ENCODE results near the gene ZNF609. TPM values are rescaled to one million over a fixed set of nuclear protein-coding genes. Genes with fewer than 3 reads are reported as not detected.

ZNF609 gene
- total and polyA plus RNA-seq, 2 experiments from 2014 or later: 12.5 to 23.0 TPM

GRCh38 chr15:64502551-64502950 lies 42.2 kb downstream of the ZNF609 start:
- H3K4me1 ChIP-seq (ENCODE audit: insufficient read depth): peaks cover 12% of the 10 kb centered on the region

DNA sequence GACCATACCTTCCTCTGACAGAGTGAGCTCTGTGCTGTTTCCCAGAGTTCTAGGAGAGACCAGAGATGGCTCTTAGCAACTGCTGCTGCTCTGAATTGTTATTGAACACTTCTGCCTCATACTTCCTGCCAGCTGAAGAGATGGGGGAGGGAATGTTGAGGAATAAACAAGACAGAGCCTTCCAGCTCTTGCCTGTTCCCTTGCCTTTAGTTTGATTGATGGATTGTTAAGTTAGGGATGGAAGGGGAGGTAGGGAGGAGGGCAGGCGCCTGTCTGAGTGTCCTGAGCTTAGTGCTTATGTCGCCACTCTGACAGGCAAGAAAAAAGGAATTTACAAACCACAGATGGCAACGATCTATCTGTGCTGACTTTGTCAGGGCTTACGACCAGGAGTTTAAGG lies 42.8 kb downstream of the ZNF609 start:
- H4K20me1 ChIP-seq (ENCODE audit: insufficient read depth, poor library complexity, severe bottlenecking): peaks cover 6% of the 10 kb centered on the region
- no peaks in the 10 kb centered on the region for H3K27me3 ChIP-seq
- H3K36me3 ChIP-seq (replicated peaks; ENCODE audit: insufficient read depth, low read depth): no peaks in the 10 kb centered on the region
- no peak for DNase-seq (ENCODE audit: low spot score)
- no peak for TF ChIP-seq EZH2 (IDR thresholded peaks at IDR 0.05; ENCODE audit: borderline replicate concordance)
- TF ChIP-seq EZH2phosphoT487 (IDR thresholded peaks at IDR 0.05; ENCODE audit: low read depth, severe bottlenecking, unreplicated experiment): no peak
- TF ChIP-seq, protein P1, sequence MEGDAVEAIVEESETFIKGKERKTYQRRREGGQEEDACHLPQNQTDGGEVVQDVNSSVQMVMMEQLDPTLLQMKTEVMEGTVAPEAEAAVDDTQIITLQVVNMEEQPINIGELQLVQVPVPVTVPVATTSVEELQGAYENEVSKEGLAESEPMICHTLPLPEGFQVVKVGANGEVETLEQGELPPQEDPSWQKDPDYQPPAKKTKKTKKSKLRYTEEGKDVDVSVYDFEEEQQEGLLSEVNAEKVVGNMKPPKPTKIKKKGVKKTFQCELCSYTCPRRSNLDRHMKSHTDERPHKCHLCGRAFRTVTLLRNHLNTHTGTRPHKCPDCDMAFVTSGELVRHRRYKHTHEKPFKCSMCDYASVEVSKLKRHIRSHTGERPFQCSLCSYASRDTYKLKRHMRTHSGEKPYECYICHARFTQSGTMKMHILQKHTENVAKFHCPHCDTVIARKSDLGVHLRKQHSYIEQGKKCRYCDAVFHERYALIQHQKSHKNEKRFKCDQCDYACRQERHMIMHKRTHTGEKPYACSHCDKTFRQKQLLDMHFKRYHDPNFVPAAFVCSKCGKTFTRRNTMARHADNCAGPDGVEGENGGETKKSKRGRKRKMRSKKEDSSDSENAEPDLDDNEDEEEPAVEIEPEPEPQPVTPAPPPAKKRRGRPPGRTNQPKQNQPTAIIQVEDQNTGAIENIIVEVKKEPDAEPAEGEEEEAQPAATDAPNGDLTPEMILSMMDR (IDR thresholded peaks at IDR 0.05; ENCODE audit: poor library complexity): no peak
- H3K9me2 ChIP-seq (replicated peaks; ENCODE audit: insufficient read depth): no peaks in the 10 kb centered on the region
- H3K4me3 ChIP-seq: no peak overlapping the region
- H3K4me1 ChIP-seq (ENCODE audit: insufficient read depth): peaks cover 18% of the 10 kb centered on the region
- WGBS (ENCODE audit: low lambda C conversion rate, missing lambda C conversion rate): 39% methylated on average over 4 of the region's 4 CpGs
- peak overlapping the region; percentile 40 for H3K27ac ChIP-seq
- no peaks in the 10 kb centered on the region for H3K9me3 ChIP-seq (ENCODE audit: low read depth)
- H3K79me2 ChIP-seq: peaks cover 77% of the 10 kb centered on the region
- no peak overlapping the region for H2AFZ ChIP-seq
- peak overlapping the region; percentile 13 for H3K4me2 ChIP-seq

More at GRCh38 chr15:64502551-64502950, 42.2 kb downstream of the ZNF609 start:
- no peaks in the 10 kb centered on the region for H3K9me3 ChIP-seq (ENCODE audit: low read depth)
- no peak for DNase-seq (ENCODE audit: low spot score)
- no peak overlapping the region for H2AFZ ChIP-seq
- no peak overlapping the region for H3K4me2 ChIP-seq
- H3K79me2 ChIP-seq: peaks cover 79% of the 10 kb centered on the region
- H3K9me2 ChIP-seq (replicated peaks; ENCODE audit: insufficient read depth): no peaks in the 10 kb centered on the region
- no peak for TF ChIP-seq EZH2 (IDR thresholded peaks at IDR 0.05; ENCODE audit: borderline replicate concordance)
- no peak overlapping the region for H3K4me3 ChIP-seq
- WGBS (ENCODE audit: low lambda C conversion rate, missing lambda C conversion rate): 87% methylated on average over 3 of the region's 3 CpGs
- peaks cover 6% of the 10 kb centered on the region for H4K20me1 ChIP-seq (ENCODE audit: insufficient read depth, poor library complexity, severe bottlenecking)
- no peaks in the 10 kb centered on the region for H3K36me3 ChIP-seq (replicated peaks; ENCODE audit: insufficient read depth, low read depth)
- H3K27me3 ChIP-seq: no peaks in the 10 kb centered on the region
- H3K27ac ChIP-seq: peak overlapping the region; percentile 40

DNA sequence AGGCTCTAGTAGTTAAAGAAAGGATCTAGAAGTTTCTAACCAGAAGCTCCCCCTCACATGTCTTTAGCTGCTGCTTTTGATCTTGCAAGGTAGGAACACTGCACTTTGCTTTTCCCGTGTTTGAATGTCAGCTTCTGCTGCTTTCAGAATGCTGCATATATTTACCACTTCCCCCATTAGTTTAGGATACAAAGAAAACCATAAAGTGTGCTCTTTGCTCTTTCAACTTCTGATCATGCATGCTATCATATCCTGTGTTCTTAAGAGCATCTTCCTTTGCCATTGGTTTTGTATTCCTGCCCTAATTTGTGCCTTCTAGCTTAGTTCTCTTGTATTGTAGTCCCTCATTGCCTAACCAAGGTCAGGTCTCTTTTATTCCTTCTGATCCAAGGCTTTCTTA lies 43.3 kb downstream of the ZNF609 start:
- Histone ChIP-seq H4K20me1 (ENCODE audit: insufficient read depth, poor library complexity, severe bottlenecking) (peaks cover 6% of the 10 kb centered on the region), H3K79me2 (peaks cover 75% of the 10 kb centered on the region), H3K9me3 (ENCODE audit: low read depth) (no peaks in the 10 kb centered on the region), H3K4me1 (ENCODE audit: insufficient read depth) (peaks cover 21% of the 10 kb centered on the region), H3K4me2 (peak overlapping the region; percentile 13), H3K36me3 (replicated peaks; ENCODE audit: insufficient read depth, low read depth) (no peaks in the 10 kb centered on the region), H2AFZ (no peak overlapping the region), H3K4me3 (no peak overlapping the region), H3K9me2 (replicated peaks; ENCODE audit: insufficient read depth) (no peaks in the 10 kb centered on the region), H3K27ac (peak overlapping the region; percentile 40), H3K27me3 (no peaks in the 10 kb centered on the region)
- DNase-seq (ENCODE audit: low spot score): no peak
- WGBS (ENCODE audit: low lambda C conversion rate, missing lambda C conversion rate): 28% methylated on average over 1 of the region's 1 CpG
- TF ChIP-seq EZH2phosphoT487 (IDR thresholded peaks at IDR 0.05; ENCODE audit: low read depth, severe bottlenecking, unreplicated experiment) (no peak), EZH2 (IDR thresholded peaks at IDR 0.05; ENCODE audit: borderline replicate concordance) (no peak)
- TF ChIP-seq, protein P1 (IDR thresholded peaks at IDR 0.05; ENCODE audit: poor library complexity): no peak

DNA sequence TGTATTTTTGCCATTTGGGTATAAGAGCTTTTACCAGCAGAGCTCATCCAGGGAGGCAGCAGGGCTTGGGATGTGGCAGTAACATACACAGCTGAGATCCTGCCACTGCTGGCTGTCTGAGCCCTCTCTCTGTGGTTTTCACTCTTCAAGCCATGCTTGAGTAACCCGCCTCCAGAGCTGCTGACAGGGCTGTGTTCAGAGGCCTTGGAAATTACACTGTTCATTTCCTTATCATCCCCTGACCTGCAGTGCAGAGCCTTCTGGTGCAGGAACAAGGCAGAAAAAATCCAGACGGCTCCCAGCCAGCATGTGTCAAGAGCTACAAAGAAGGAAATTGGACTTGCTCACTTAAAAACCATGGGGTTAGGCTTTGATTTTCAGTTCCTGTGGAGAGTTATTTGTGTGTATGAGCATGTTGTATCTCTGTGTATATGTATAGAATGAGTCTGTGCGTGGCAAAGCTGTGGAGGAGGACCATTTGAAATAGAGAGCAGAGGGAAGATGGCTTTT lies 47.0 kb downstream of the ZNF609 start:
- Histone ChIP-seq H2AFZ (no peak overlapping the region), H3K9me3 (ENCODE audit: low read depth) (no peaks in the 10 kb centered on the region), H3K4me1 (ENCODE audit: insufficient read depth) (peaks cover 21% of the 10 kb centered on the region), H3K9me2 (replicated peaks; ENCODE audit: insufficient read depth) (no peaks in the 10 kb centered on the region), H3K27ac (peak overlapping the region; percentile 61), H3K79me2 (peaks cover 75% of the 10 kb centered on the region), H4K20me1 (ENCODE audit: insufficient read depth, poor library complexity, severe bottlenecking) (peaks cover 6% of the 10 kb centered on the region), H3K4me3 (no peak overlapping the region), H3K36me3 (replicated peaks; ENCODE audit: insufficient read depth, low read depth) (no peaks in the 10 kb centered on the region), H3K27me3 (no peaks in the 10 kb centered on the region), H3K4me2 (peak overlapping the region; percentile 39)
- TF ChIP-seq, protein P1 (IDR thresholded peaks at IDR 0.05; ENCODE audit: poor library complexity): no peak
- no peak for TF ChIP-seq EZH2phosphoT487 (IDR thresholded peaks at IDR 0.05; ENCODE audit: low read depth, severe bottlenecking, unreplicated experiment)
- TF ChIP-seq EZH2 (IDR thresholded peaks at IDR 0.05; ENCODE audit: borderline replicate concordance): no peak
- 36% methylated on average over 3 of the region's 3 CpGs for WGBS (ENCODE audit: low lambda C conversion rate, missing lambda C conversion rate)
- DNase-seq (ENCODE audit: low spot score): peak; percentile 87
